ENCODE measurements around the gene OTOP1. TPM values are rescaled to one million over a fixed set of nuclear protein-coding genes. Genes with fewer than 3 reads are reported as not detected.
"Not testable (repeated sequence)": the region's sequence is repeated elsewhere in the genome, so short reads cannot be mapped to it uniquely, and the experiment has no call there.

OTOP1 gene
- polyA plus RNA-seq, 6 donors from 2014 or later, result not detected

DNA sequence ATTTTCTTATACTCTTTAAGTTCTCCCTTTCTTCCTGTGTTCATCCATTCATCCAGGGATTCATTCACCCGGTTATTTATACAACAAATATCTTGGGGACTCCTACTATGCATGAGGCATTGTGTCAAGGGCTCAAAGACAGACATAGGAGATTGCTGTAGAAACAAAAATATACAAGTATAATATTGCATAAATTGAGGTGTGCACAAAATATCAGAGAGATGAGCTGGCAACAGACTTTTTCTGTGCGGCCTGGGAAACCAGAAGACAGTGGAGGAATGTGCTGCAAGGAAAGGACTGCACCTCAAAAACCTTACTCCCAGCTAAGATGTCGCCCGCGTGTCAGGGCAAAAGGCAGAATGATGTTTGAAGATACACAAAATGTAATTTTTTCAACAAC, 9.6 kb downstream of the OTOP1 start:
- Mint-ChIP-seq H3K4me3 (no peak overlapping the region), H3K9me3 (no peaks in the 10 kb centered on the region), H3K4me1 (no peaks in the 10 kb centered on the region), H3K36me3 (no peaks in the 10 kb centered on the region), H3K27ac (no peak overlapping the region), H3K27me3 (peaks cover 30 to 37% (median 36%) of the 10 kb centered on the region in 3 donors)
- DNase-seq, result no peak
- no peak for ATAC-seq (ENCODE audit: low read depth in 2 of 2)

DNA sequence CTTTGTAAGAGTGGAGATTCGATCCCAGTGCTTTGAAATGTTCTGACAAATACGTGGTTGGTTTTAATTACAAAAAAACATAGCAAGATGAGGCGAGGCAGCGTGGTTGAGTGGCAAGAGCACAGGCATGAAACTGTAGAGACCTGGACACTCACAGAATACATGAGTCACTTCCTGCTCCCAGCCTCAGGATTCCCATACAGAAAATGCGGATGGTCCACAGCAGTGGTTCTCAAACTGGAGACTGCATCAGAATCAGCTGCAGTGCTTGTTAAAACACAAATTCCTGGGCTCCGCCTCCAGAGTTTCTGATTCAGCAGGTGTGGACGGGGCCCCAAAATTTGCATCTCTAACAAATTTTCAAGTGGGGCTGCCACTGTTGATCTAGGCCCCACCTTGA, 10.1 kb downstream of the OTOP1 start:
- no peak overlapping the region for H3K4me3 Mint-ChIP-seq

DNA sequence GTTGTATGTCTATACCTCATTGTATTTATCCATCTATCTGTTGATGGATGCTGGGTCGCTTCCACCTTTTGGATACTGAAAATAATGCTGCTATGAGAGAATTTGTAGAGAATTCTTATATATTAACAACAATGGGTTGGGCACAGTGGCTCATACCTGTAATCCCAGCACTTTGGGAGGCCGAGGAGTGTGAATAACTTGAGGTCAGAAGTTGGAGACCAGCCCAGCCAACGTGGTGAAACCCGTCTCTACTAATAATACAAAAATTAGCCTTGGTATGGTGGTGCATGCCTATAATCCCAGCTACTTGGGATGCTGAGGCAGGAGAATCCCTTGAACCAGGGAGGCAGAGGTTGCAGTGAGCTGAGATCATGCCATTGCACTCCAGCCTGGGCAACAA, 13.1 kb downstream of the OTOP1 start:
- H3K9me3 Mint-ChIP-seq; H3K36me3 Mint-ChIP-seq; DNase-seq; H3K4me3 Mint-ChIP-seq; H3K4me1 Mint-ChIP-seq; H3K27ac Mint-ChIP-seq; ATAC-seq (ENCODE audit: low read depth in 2 of 2): not testable (repeated sequence)
- H3K27me3 Mint-ChIP-seq, result peaks cover 39 to 45% (median 41%) of the 10 kb centered on the region in 3 donors

More for the DNA sequence above, 10.1 kb downstream of the OTOP1 start:
- DNase-seq (no peak), ATAC-seq (ENCODE audit: low read depth in 2 of 2) (no peak)
- no peaks in the 10 kb centered on the region for H3K9me3 Mint-ChIP-seq
- no peaks in the 10 kb centered on the region for H3K4me1 Mint-ChIP-seq
- H3K27me3 Mint-ChIP-seq, result peaks cover 25 to 35% (median 32%) of the 10 kb centered on the region in 3 donors
- no peak overlapping the region for H3K27ac Mint-ChIP-seq
- no peaks in the 10 kb centered on the region for H3K36me3 Mint-ChIP-seq

DNA sequence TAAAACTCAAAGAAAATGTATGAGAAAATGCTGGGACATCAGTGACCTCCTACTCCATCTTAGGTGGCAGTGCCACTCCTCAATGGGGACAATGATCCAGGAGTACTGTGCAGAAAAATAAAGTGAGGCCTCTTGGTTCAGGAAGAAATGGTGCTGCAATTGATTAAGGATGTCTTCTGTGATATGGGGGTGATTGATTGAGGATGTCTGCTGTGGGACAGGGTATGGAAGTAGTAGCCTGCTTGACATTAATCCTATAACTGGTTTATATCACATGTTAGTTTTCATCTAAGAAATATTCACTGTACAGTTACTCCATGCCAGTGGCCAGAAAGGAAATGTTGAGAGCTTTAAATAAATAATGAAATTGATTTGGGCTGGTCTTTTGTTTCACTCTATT, 20.5 kb downstream of the OTOP1 start:
- no peak for ATAC-seq (ENCODE audit: low read depth in 2 of 2)
- Mint-ChIP-seq H3K4me3 (no peak overlapping the region), H3K36me3 (no peaks in the 10 kb centered on the region), H3K4me1 (no peaks in the 10 kb centered on the region), H3K9me3 (peaks cover 0 to 12% (median 3%) of the 10 kb centered on the region in 7 donors), H3K27ac (no peak overlapping the region), H3K27me3 (peaks cover 50 to 78% (median 71%) of the 10 kb centered on the region in 3 donors)
- no peak for DNase-seq

DNA sequence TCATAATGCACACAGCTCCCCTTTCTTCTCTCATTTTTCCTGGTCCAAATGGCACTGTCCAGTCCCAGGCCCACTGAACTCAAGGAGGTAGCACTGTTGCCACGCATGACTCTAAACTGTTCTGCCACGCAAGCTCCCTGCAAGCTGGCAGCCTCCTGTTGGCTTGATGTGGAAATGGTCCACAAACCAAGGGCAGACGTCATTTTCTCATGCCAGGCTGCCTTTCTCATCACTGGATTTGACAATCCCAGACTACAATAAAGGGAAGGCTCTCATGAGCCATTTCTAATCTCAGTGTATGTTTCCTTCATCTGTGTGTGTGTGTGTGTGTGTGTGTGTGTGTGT, 22.4 kb downstream of the OTOP1 start:
- no peak for DNase-seq
- no peaks in the 10 kb centered on the region for H3K4me1 Mint-ChIP-seq
- H3K27me3 Mint-ChIP-seq, result peaks cover 38 to 62% (median 57%) of the 10 kb centered on the region in 3 donors
- ATAC-seq (ENCODE audit: low read depth in 2 of 2), result no peak
- no peaks in the 10 kb centered on the region for H3K36me3 Mint-ChIP-seq
- peaks cover 0 to 12% (median 3%) of the 10 kb centered on the region in 7 donors for H3K9me3 Mint-ChIP-seq
- no peak overlapping the region for H3K4me3 Mint-ChIP-seq
- H3K27ac Mint-ChIP-seq, result no peak overlapping the region

DNA sequence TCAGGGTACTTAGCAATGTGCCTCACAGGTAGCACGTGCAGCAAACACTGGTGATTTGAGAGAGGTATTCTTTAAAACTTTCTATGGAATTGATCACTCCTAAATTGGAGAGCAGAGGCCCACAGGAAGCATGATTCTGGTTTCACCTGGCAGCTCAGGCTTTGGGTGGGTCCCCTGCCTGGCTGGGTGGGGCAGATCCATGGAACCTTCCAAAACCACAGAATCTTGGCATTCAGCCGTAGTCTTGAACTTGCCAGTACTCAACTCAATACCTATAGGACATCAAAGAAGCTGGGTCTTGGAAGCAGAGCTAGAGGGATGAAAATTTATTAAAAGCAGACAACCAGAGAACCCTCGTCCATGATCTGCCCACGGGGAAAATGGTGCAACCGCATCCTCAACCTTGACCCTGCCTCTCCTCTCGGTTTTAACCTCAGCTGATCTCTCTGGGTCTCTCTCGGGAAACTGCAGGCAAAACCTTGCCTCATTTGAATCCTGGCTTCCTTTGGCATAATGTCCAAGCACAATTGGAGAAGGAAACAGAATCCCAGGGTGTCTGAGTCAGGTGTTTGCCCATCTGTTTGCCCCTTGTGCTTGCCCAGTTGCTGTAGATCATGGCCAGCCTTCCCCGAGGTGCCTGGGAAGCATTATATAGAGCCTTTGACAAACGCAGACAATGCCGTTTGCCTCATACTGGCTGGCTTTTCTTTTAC, 22.9 kb downstream of the OTOP1 start:
- ATAC-seq (ENCODE audit: low read depth in 2 of 2) (no peak), DNase-seq (no peak)
- Mint-ChIP-seq H3K36me3 (no peaks in the 10 kb centered on the region), H3K27me3 (peaks cover 38 to 59% (median 57%) of the 10 kb centered on the region in 3 donors), H3K9me3 (peaks cover 0 to 12% (median 3%) of the 10 kb centered on the region in 7 donors), H3K4me1 (no peaks in the 10 kb centered on the region), H3K4me3 (no peak overlapping the region), H3K27ac (no peak overlapping the region)

DNA sequence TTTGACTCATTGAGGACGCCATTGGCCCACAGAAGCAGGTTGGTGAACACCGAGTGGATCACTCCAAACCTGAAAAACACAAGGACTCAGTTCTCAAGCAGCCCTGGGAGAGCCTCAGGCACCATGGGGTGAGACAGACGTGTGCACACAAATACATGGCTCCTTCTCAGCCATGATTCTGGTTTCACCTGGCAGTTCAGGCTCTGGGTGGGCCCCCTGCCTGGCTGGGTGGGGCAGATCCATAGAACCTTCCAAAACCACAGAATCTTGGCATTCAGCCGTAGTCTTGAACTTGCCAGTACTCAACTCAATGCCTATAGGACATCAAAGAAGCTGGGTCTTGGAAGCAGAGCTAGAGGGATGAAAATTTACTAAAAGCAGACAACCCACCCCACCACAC, 24.2 kb downstream of the OTOP1 start:
- H3K4me3 Mint-ChIP-seq, result no peak overlapping the region

DNA sequence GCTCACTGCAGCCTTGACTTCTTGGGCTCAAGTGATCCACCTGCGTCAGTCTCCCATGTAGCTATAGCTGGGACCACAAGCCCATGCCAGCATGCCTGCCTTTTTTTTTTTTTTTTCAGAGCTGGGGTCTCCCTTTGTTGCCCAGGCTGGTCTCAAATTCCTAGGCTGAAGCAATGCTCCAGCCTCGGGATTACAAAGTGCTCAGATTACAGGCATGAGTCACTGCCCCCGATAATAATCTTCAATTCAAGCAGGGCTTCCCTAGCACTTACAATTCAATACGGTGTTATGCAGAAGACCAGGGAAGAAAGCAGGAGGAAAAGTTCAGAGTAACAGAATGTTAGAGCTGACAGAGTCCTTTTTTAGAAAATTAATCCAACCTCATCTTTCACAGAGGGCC, 26.1 kb downstream of the OTOP1 start:
- H3K4me1 Mint-ChIP-seq, result no peaks in the 10 kb centered on the region
- DNase-seq, result no peak
- peaks cover 0 to 11% (median 2%) of the 10 kb centered on the region in 7 donors for H3K9me3 Mint-ChIP-seq
- H3K27ac Mint-ChIP-seq, result no peak overlapping the region
- no peaks in the 10 kb centered on the region for H3K36me3 Mint-ChIP-seq
- peaks cover 33 to 47% (median 37%) of the 10 kb centered on the region in 3 donors for H3K27me3 Mint-ChIP-seq
- H3K4me3 Mint-ChIP-seq, result no peak overlapping the region
- no peak for ATAC-seq (ENCODE audit: low read depth in 2 of 2)

More for the DNA sequence above, 24.2 kb downstream of the OTOP1 start:
- Mint-ChIP-seq H3K27ac (no peak overlapping the region), H3K4me1 (no peaks in the 10 kb centered on the region), H3K36me3 (no peaks in the 10 kb centered on the region), H3K27me3 (peaks cover 38 to 60% (median 51%) of the 10 kb centered on the region in 3 donors), H3K9me3 (peaks cover 0 to 12% (median 3%) of the 10 kb centered on the region in 7 donors)
- no peak for ATAC-seq (ENCODE audit: low read depth in 2 of 2)
- DNase-seq, result no peak

DNA sequence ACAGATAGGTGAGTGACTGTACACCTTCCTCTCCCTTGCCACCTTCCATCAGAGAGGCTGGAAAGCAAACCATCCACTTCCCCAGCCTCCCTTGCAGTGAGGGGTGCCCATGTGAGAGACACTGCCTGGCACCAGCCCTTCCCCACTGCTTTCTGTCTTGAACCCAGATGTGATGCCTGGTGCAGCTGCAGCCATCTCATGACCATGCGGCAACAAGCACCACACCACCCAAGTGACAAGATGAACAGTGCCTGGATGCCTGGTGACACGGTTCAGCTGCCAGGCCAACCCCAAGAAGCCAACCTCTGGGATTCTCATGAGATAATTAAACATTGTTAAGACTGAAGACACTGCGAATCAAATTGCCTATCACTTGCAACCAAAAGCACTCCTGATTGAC, 31.4 kb downstream of the OTOP1 start:
- Mint-ChIP-seq H3K4me1 (no peaks in the 10 kb centered on the region), H3K9me3 (peaks cover 0 to 16% (median 2%) of the 10 kb centered on the region in 7 donors), H3K27ac (no peak overlapping the region), H3K36me3 (no peaks in the 10 kb centered on the region), H3K27me3 (peaks cover 20 to 55% (median 49%) of the 10 kb centered on the region in 3 donors), H3K4me3 (peak overlapping the region in 1 of 8 donors; percentile 17)
- no peak for DNase-seq
- ATAC-seq (ENCODE audit: low read depth in 2 of 2), result no peak

DNA sequence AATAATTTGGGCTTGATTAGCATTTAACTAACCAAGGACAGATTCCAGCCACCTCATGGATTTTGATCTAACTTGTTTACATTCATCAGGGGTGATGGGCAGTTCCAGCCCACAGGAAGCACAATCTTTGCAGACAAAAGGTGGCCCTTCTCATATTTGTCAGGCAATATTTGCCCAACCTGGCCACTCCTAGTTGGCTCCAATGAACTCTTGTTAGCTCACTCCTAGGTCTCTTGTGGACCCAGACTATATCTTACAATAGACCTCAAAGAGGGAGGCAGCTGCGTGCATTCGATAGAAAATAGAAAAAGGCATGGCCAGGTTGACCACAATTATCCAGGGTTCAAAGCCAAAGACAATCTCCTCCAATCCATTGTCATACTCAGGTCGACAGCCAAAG, 38.2 kb downstream of the OTOP1 start:
- ATAC-seq (ENCODE audit: low read depth in 2 of 2); H3K9me3 Mint-ChIP-seq; H3K36me3 Mint-ChIP-seq; DNase-seq; H3K4me1 Mint-ChIP-seq; H3K4me3 Mint-ChIP-seq; H3K27ac Mint-ChIP-seq: not testable (repeated sequence)
- peaks cover 42 to 64% (median 62%) of the 10 kb centered on the region in 3 donors for H3K27me3 Mint-ChIP-seq

DNA sequence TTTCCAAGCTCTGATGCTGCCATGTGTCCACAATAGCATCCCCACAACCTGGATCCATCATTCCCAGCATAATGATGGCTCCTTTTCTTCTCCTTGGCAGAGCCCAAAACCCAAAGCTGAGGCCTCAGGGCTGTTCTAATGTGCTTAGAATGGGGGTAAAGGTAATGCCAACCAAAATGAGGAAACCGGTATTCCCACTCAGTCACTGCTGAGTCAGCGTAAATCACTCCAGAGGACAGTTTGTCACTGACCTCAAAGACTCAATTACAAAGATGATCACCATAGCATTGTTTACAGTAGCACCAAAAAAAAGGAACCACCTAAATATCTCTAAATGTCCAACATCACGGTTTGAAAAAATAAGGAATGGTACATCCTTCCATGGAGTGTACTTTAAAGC, 41.2 kb downstream of the OTOP1 start:
- no peak for DNase-seq
- no peak for ATAC-seq (ENCODE audit: low read depth in 2 of 2)
- no peaks in the 10 kb centered on the region for H3K36me3 Mint-ChIP-seq
- H3K4me1 Mint-ChIP-seq, result no peaks in the 10 kb centered on the region
- no peak overlapping the region for H3K4me3 Mint-ChIP-seq
- H3K9me3 Mint-ChIP-seq, result no peaks in the 10 kb centered on the region
- H3K27me3 Mint-ChIP-seq, result peaks cover 50 to 55% (median 50%) of the 10 kb centered on the region in 3 donors
- no peak overlapping the region for H3K27ac Mint-ChIP-seq

DNA sequence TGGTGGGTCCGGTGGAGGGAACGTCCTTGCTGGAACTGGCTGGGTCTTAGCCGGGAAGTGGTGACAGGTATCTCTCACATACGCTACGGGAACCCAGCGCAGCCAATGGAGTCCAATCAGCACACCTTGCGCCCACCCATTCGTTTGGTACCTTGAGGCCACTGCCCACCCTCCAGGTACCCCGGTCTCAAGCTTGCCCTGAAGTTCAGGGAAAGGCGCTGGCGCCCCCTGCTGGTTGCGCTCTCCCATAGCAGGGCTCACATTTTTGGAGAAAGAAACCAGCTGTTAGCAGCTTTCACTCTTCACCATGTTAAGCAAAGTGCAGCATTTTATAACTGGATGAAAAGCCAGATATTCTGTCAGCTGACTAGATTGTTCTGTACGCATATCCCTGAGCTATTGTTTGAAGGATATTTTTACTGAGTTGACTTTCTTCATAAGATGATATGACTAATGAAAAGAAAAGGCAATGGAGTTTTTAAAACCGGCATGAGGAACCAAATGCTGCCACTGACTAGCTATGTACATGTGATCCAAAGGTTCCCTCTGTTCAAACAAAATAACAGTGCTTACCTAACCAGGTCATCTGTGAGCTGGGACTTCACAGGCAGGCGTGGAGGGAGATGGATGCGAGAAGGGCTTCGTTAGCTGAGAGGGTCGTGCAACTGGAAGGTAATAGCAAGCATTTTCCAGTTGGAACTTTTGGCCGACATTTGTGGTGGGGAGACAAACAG, 43.7 kb downstream of the OTOP1 start:
- no peak for ATAC-seq (ENCODE audit: low read depth in 2 of 2)
- Mint-ChIP-seq H3K4me1 (no peaks in the 10 kb centered on the region), H3K27me3 (peaks cover 45 to 55% (median 48%) of the 10 kb centered on the region in 3 donors), H3K4me3 (no peak overlapping the region), H3K27ac (no peak overlapping the region), H3K9me3 (peaks cover 0 to 4% (median 0%) of the 10 kb centered on the region in 7 donors), H3K36me3 (no peaks in the 10 kb centered on the region)
- peak; percentile 9 for DNase-seq

DNA sequence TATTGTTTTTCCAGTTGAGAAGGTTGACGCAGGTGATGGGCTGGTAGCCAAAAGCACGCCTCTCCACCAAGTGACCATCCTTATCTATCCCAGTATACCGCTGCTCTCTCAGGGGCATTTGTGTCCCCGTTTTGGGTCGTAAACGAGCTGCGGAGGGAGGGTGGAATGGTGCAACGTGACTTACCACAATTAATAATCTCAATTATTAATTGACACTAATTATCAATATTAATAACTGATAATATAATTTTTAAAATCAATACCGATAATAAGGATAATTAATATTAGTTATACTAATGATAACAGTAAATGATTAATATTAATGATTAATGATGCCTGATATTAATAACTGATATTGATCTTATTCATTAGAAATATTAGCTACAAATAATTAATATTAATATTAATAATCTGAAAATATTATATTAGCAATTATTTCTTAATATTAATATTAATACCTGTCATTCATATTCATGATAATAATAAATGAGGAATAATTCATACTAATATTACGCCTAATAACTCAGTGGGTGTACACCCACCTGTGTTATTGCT, 56.1 kb downstream of the OTOP1 start:
- no peak overlapping the region for H3K27ac Mint-ChIP-seq
- peaks cover 0 to 4% (median 0%) of the 10 kb centered on the region in 7 donors for H3K9me3 Mint-ChIP-seq
- peaks cover 26 to 50% (median 45%) of the 10 kb centered on the region in 3 donors for H3K27me3 Mint-ChIP-seq
- H3K4me1 Mint-ChIP-seq, result no peaks in the 10 kb centered on the region
- H3K4me3 Mint-ChIP-seq, result no peak overlapping the region
- DNase-seq (no peak), ATAC-seq (ENCODE audit: low read depth in 2 of 2) (no peak)
- no peaks in the 10 kb centered on the region for H3K36me3 Mint-ChIP-seq
